Measurements from ENCODE around the gene NEIL3.

NEIL3 gene

GRCh38 chr4:177375372-177375771, 65.7 kb downstream of the NEIL3 start:
- no peak for DNase-seq

- no peak for DNase-seq
Observed at GRCh38 chr4:177376024-177376423, 66.3 kb downstream of the NEIL3 start.

- peak; percentile 43 for DNase-seq
Observed at GRCh38 chr4:177380730-177381287, 71.1 kb downstream of the NEIL3 start.

GRCh38 chr4:177381762-177382310, 72.2 kb downstream of the NEIL3 start:
- DNase-seq: no peak

GRCh38 chr4:177384856-177385397, 75.3 kb downstream of the NEIL3 start:
- DNase-seq: peak; percentile 59

GRCh38 chr4:177385576-177386277, 76.1 kb downstream of the NEIL3 start:
- no peak for DNase-seq

GRCh38 chr4:177386278-177386815, 76.7 kb downstream of the NEIL3 start:
- peak; percentile 53 for DNase-seq

GRCh38 chr4:177391287-177391686, 81.6 kb downstream of the NEIL3 start:
- DNase-seq: no peak

GRCh38 chr4:177391953-177392352, 82.3 kb downstream of the NEIL3 start:
- DNase-seq: peak; percentile 11

GRCh38 chr4:177393236-177393635, 83.6 kb downstream of the NEIL3 start:
- DNase-seq: no peak

- no peak for DNase-seq
Observed at GRCh38 chr4:177396352-177396751, 86.7 kb downstream of the NEIL3 start.

- no peak for DNase-seq
Observed at GRCh38 chr4:177400030-177400429, 90.4 kb downstream of the NEIL3 start.

GRCh38 chr4:177401658-177402273, 92.1 kb downstream of the NEIL3 start:
- no peak for DNase-seq

- no peak for DNase-seq
Observed at GRCh38 chr4:177403746-177404145, 94.1 kb downstream of the NEIL3 start.

GRCh38 chr4:177404342-177404741, 94.7 kb downstream of the NEIL3 start:
- DNase-seq: no peak

GRCh38 chr4:177404986-177405385, 95.3 kb downstream of the NEIL3 start:
- no peak for DNase-seq

GRCh38 chr4:177405508-177405907, 95.8 kb downstream of the NEIL3 start:
- DNase-seq: no peak

GRCh38 chr4:177408023-177408422, 98.3 kb downstream of the NEIL3 start:
- no peak for DNase-seq

GRCh38 chr4:177410566-177410965, 100.9 kb downstream of the NEIL3 start:
- peak; percentile 26 for DNase-seq

- no peak for DNase-seq
Observed at GRCh38 chr4:177411996-177412395, 102.3 kb downstream of the NEIL3 start.
